CD4-positive, alpha-beta T cell (primary cell): Measurements from ENCODE around the gene SH3GLB2. TPM values are rescaled to one million over a fixed set of nuclear protein-coding genes. Genes with fewer than 3 reads are reported as not detected.

Experiments used
- ATAC-seq: fragments of 200-7000 bp; cut with Tn5 transposase; one replicate; pipeline ENCODE4 v1.10.0; 2022; ENCODE audit warnings: mild to moderate bottlenecking; ENCODE audit not compliant: poor library complexity
- CTCF ChIA-PET: fragments of 350-600 bp; sonication (Branson Sonifier 250); formaldehyde crosslinking; loops from one replicate; lab custom pipeline; 2021; ENCODE audit warnings: antibody characterized with exemption, inconsistent platforms; lab: Charles Lee
- POLR2A ChIA-PET: fragments of 350-600 bp; sonication (Branson Sonifier 250); formaldehyde crosslinking; loops from one replicate; lab custom pipeline; 2021; ENCODE audit warnings: antibody characterized with exemption, inconsistent platforms; lab: Charles Lee
- DNase-seq, 14 experiments: peaks; one replicate each; pipeline ENCODE4 v3.0.0-alpha.2; 2013 to 2020; ENCODE audit warnings: mixed read lengths in 2 of 14
- H3K27ac ChIP-seq, 2 donors: one replicate each; pipeline versions ENCODE4 v1.5.1 to v1.7.0; 2013; ENCODE audit warnings: low read length in 2 of 2, low read depth in 1 of 2, mild to moderate bottlenecking in 1 of 2
- H3K27me3 ChIP-seq, 2 experiments: 1 replicate in 1 of 2; 2 replicates in 1 of 2; pipeline versions ENCODE4 v1.6.1 to v1.7.0; 2013; ENCODE audit warnings: low read length in 2 of 2, control low read depth in 1 of 2, mild to moderate bottlenecking in 1 of 2, moderate library complexity in 1 of 2; ENCODE audit not compliant: insufficient read depth in 2 of 2, control insufficient read depth in 1 of 2
- H3K36me3 ChIP-seq: one replicate; pipeline ENCODE4 v1.6.1; 2013; ENCODE audit warnings: low read length, control low read depth; ENCODE audit not compliant: insufficient read depth
- H3K4me1 ChIP-seq: one replicate; pipeline ENCODE4 v1.6.1; 2013; ENCODE audit warnings: low read length, control low read depth; ENCODE audit not compliant: insufficient read depth
- H3K4me3 ChIP-seq: one replicate; pipeline ENCODE4 v1.5.1; 2013; ENCODE audit warnings: mild to moderate bottlenecking, low read length, moderate library complexity
- H3K9me3 ChIP-seq, 2 experiments: 1 replicate in 1 of 2; 2 replicates in 1 of 2; pipeline versions ENCODE4 v1.6.1 to v1.7.0; 2013; ENCODE audit warnings: low read length in 2 of 2, mild to moderate bottlenecking in 2 of 2, control low read depth in 1 of 2, moderate library complexity in 1 of 2; ENCODE audit not compliant: control insufficient read depth in 1 of 2, insufficient read depth in 1 of 2
- H3K27ac Mint-ChIP-seq: one replicate; pipeline ENCODE4 v1.8.0; 2020; ENCODE audit warnings: mixed read lengths
- H3K27me3 Mint-ChIP-seq: one replicate; pipeline ENCODE4 v1.8.0; 2021; ENCODE audit warnings: mixed read lengths
- H3K36me3 Mint-ChIP-seq: one replicate; pipeline ENCODE4 v1.8.0; 2021; ENCODE audit warnings: low read depth, mixed read lengths
- H3K4me1 Mint-ChIP-seq: one replicate; pipeline ENCODE4 v1.8.0; 2021; ENCODE audit warnings: low read depth, mixed read lengths
- H3K4me3 Mint-ChIP-seq: one replicate; pipeline ENCODE4 v1.8.0; 2020; ENCODE audit warnings: mild to moderate bottlenecking, mixed read lengths
- H3K9me3 Mint-ChIP-seq: one replicate; pipeline ENCODE4 v1.8.0; 2020; ENCODE audit warnings: mixed read lengths
- intact Hi-C, 2 experiments: fragments of 100-400 bp; cut with DNase I in 1 of 2; cut with micrococcal nuclease in 1 of 2; formaldehyde crosslinking; loops; one replicate each; pipeline versions ENCODE4 v1.15.1 to v1.9.0; 2023 to 2025; cut with DNase I, micrococcal nuclease
- total RNA-seq, 174 experiments: library from RNA in 2 of 174; stranded (reverse) in 2 of 174; gene quantifications; one replicate each; pipeline ENCODE4 v1.2.3 and lab custom pipeline; 2021 to 2026
- TF ChIP-seq, protein P1 (sequence below): fragments of 200-600 bp; IDR thresholded peaks from one replicate; pipeline ENCODE4 v1.8.0; 2022; ENCODE audit warnings: antibody characterized with exemption, mild to moderate bottlenecking

The SH3GLB2 gene
- total RNA-seq, 2 experiments from 2014 or later = 65.6 to 69.1 TPM

DNA sequence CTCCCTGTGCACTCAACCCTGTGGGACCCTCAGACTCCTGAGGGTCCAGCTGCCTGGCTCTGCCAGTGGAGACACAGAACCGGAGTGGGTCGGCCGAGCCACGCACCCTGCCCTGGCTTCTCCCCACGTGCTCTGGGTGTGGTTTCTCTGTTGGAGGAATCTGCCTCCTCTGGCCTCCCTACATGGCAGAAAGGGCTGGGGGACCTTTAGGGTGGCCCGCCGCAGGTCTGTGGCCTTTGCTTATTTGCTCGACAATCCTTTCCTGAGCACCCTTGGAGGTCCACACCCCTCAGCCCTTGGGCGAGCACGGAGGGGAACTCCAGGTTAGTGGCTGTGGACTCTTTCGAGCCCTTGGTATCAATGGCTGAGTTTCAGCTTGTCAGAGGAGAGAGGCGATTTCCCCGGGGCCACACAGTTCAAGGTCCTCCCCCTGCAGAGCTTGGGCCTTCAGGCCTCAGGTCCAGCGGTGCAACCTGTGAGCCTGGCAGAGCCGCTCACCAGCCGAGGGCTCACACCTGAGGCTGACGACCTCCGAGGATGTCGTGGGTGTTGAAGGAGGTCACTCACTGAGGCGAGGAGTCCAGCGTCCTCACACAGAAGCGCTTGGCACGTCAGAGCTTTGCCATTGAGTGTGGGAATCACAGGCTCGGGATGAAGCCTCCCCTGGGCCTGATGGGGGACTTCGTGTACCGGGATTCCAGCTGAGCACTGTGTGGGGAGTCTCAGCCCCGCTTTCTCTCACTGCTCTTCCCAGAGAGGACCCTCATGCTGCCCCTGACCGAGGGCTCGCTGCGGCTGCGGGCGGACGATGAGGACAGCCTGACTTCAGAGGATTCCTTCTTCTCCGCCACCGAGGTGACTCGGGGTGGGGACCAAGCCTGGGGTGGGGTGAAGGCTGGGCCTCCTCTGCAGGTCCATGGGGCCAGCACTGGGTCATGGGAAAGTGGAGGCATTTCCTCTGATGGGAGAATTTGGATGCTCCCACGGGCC is 32.0 kb upstream of the SH3GLB2 start:
- H3K4me1 ChIP-seq = no peaks in the 10 kb centered on the region
- H3K9me3 Mint-ChIP-seq = no peaks in the 10 kb centered on the region
- TF ChIP-seq, protein P1, sequence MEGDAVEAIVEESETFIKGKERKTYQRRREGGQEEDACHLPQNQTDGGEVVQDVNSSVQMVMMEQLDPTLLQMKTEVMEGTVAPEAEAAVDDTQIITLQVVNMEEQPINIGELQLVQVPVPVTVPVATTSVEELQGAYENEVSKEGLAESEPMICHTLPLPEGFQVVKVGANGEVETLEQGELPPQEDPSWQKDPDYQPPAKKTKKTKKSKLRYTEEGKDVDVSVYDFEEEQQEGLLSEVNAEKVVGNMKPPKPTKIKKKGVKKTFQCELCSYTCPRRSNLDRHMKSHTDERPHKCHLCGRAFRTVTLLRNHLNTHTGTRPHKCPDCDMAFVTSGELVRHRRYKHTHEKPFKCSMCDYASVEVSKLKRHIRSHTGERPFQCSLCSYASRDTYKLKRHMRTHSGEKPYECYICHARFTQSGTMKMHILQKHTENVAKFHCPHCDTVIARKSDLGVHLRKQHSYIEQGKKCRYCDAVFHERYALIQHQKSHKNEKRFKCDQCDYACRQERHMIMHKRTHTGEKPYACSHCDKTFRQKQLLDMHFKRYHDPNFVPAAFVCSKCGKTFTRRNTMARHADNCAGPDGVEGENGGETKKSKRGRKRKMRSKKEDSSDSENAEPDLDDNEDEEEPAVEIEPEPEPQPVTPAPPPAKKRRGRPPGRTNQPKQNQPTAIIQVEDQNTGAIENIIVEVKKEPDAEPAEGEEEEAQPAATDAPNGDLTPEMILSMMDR = no peak
- H3K36me3 ChIP-seq = peaks cover 60% of the 10 kb centered on the region
- no peak overlapping the region for H3K27ac ChIP-seq
- ChIA-PET CTCF (no interaction called here), POLR2A (no interaction called here)
- H3K36me3 Mint-ChIP-seq = peaks cover 53% of the 10 kb centered on the region
- DNase-seq (no peak), ATAC-seq (no peak)
- no peaks in the 10 kb centered on the region for H3K4me1 Mint-ChIP-seq
- H3K27me3 Mint-ChIP-seq = no peaks in the 10 kb centered on the region
- H3K9me3 ChIP-seq = no peaks in the 10 kb centered on the region
- intact Hi-C loops = no loop called here
- no peak overlapping the region for H3K4me3 ChIP-seq
- H3K27ac Mint-ChIP-seq = no peak overlapping the region
- H3K4me3 Mint-ChIP-seq = no peak overlapping the region
- no peaks in the 10 kb centered on the region for H3K27me3 ChIP-seq

DNA sequence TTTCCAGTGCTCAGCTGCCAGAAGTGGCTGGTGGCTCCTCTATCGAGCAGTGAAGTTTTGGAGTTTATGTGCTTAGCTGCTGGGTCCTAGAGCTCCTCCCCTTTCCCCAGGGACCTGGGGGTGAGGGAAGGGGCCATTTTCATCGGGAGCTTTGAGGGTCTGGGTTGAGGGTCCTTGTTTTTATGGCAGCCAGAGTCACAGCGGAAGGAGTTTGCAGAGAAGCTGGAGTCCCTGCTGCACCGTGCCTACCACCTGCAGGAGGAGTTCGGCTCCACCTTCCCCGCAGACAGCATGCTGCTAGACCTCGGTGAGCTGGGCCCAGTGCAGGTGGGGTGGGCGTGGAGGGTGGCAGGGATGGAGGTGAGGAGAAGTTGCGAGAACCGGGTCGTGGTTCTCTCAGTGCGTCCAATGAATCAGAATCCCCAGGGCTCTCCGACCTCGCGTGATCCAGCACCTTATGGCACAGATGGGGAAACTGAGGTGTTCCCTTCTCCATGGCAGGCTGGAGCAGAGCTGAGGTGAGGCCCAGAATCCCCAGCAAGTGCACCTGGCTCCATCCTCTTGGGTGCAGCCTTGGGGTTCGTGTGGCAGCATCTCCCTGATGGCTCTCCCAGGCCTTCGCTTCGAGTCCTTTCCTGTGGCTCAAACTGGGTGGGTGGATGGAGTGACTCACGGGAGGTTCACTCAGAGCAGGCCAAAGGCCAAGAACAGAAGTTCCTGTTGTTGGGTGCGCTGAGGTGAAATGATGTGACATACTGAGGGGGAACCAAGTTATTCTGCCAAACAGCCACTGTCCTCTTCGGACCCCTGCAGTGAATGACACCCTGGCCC is 31.0 kb upstream of the SH3GLB2 start:
- H3K4me1 Mint-ChIP-seq = no peaks in the 10 kb centered on the region
- no peak for DNase-seq
- no peak overlapping the region for H3K4me3 Mint-ChIP-seq
- no peaks in the 10 kb centered on the region for H3K9me3 Mint-ChIP-seq
- no peak overlapping the region for H3K4me3 ChIP-seq
- peaks cover 52% of the 10 kb centered on the region for H3K36me3 Mint-ChIP-seq
- H3K9me3 ChIP-seq = no peaks in the 10 kb centered on the region
- H3K27ac Mint-ChIP-seq = no peak overlapping the region
- no peak overlapping the region for H3K27ac ChIP-seq
- H3K36me3 ChIP-seq = peaks cover 61% of the 10 kb centered on the region
- POLR2A ChIA-PET = interaction anchor here (0.6 kb wide), 1 partner anchor 296 kb away, joined by 3 read pairs; no protein-coding TSS in a partner anchor
- CTCF ChIA-PET = interaction anchor here (0.7 kb wide), 1 partner anchor 108 kb away, joined by 3 read pairs; no protein-coding TSS in a partner anchor
- TF ChIP-seq, protein P1 = no peak
- no peaks in the 10 kb centered on the region for H3K27me3 Mint-ChIP-seq
- no peak for ATAC-seq
- intact Hi-C loops = no loop called here
- H3K4me1 ChIP-seq = no peaks in the 10 kb centered on the region
- no peaks in the 10 kb centered on the region for H3K27me3 ChIP-seq

DNA sequence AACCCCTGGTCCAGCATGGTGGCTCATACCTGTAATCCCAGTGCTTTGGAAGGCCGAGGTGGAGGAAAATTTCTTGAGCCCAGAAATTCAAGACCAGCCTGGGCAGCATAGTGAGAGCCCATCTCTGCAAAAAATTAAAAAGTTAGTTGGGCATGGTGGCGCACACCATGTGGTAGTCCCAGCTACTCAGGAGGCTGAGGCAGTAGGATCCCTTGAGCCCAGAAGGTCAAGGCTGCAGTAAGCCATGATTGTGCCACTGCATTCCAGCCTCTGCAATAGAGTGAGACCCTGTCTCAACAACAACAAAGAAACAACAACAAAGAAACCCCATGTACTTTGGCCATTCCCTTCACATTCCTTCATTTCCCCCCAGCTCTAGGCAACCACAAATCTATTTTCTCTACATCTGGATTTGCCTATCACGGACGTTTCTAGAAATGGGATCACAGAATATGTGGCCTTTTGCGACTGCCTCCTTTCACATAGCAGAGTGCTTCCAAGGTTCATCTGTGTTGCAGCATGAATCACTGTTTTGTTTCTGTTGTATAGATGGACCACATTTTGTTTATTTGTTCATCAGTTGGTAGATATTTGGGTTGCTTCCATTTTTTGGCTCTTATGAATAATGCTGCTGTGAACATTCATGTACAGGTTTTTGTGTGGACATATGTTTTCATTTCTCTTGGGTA is 26.2 kb upstream of the SH3GLB2 start:
- no peaks in the 10 kb centered on the region for H3K4me1 Mint-ChIP-seq
- no peaks in the 10 kb centered on the region for H3K9me3 Mint-ChIP-seq
- no peak overlapping the region for H3K27ac ChIP-seq
- TF ChIP-seq, protein P1 = no peak
- H3K27me3 Mint-ChIP-seq = no peaks in the 10 kb centered on the region
- ChIA-PET POLR2A (no interaction called here), CTCF (interaction anchor here (0.8 kb wide), 1 partner anchor 14 kb away, joined by 3 read pairs; no protein-coding TSS in a partner anchor)
- H3K4me3 Mint-ChIP-seq = no peak overlapping the region
- DNase-seq (no peak), ATAC-seq (no peak)
- H3K27ac Mint-ChIP-seq = no peak overlapping the region
- intact Hi-C loops = no loop called here
- H3K9me3 ChIP-seq = no peaks in the 10 kb centered on the region
- peaks cover 36% of the 10 kb centered on the region for H3K36me3 ChIP-seq
- no peaks in the 10 kb centered on the region for H3K27me3 ChIP-seq
- no peak overlapping the region for H3K4me3 ChIP-seq
- H3K4me1 ChIP-seq = no peaks in the 10 kb centered on the region
- H3K36me3 Mint-ChIP-seq = peaks cover 39% of the 10 kb centered on the region
